Neural cell (in vitro differentiated cells): ENCODE data around the gene RYR3. TPM values are rescaled to one million over a fixed set of nuclear protein-coding genes. Genes with fewer than 3 reads are reported as not detected.

Experiments
- H2AFZ ChIP-seq: fragments of 200-600, 300-800 bp; sonication (generic), shearing (Covaris generic); 2 replicates; pipeline ENCODE4 v1.6.0; 2014; ENCODE audit warnings: low read depth, mild to moderate bottlenecking, antibody characterized with exemption, low read length, moderate library complexity
- H3F3A ChIP-seq: fragments of 200-600 bp; shearing (Covaris generic); 2 replicates; pipeline ENCODE4 v1.6.1; 2016; ENCODE audit warnings: mild to moderate bottlenecking, moderate library complexity, mixed read lengths, antibody characterized with exemption, low read length; ENCODE audit not compliant: insufficient read depth, poor library complexity, severe bottlenecking
- H3K27ac ChIP-seq: fragments of 200-600, 300-800 bp; sonication (generic), shearing (Covaris generic); 2 replicates; pipeline ENCODE4 v1.5.1; 2014; ENCODE audit warnings: mild to moderate bottlenecking, low read length, moderate library complexity
- H3K27me3 ChIP-seq: fragments of 300-800, 200-600 bp; sonication (generic), shearing (Covaris generic); 2 replicates; pipeline ENCODE4 v1.6.0; 2014; ENCODE audit warnings: mild to moderate bottlenecking, low read depth, low read length, moderate library complexity; ENCODE audit not compliant: insufficient read depth
- H3K36me3 ChIP-seq: fragments of 300-800, 200-600 bp; sonication (generic), shearing (Covaris generic); 2 replicates; pipeline ENCODE4 v1.5.1; 2014; ENCODE audit warnings: mild to moderate bottlenecking, antibody characterized with exemption, low read length, moderate library complexity; ENCODE audit not compliant: insufficient read depth
- H3K4me2 ChIP-seq: fragments of 300-800, 200-600 bp; sonication (generic), shearing (Covaris generic); 2 replicates; pipeline ENCODE4 v1.6.0; 2014; ENCODE audit warnings: mild to moderate bottlenecking, low read length
- H3K4me3 ChIP-seq: fragments of 300-800, 200-600 bp; sonication (generic), shearing (Covaris generic); 2 replicates; pipeline ENCODE4 v1.5.1; 2014; ENCODE audit warnings: mild to moderate bottlenecking, low read length, moderate library complexity
- H3K79me2 ChIP-seq: fragments of 200-600 bp; shearing (Covaris generic); replicated peaks from 2 replicates; pipeline ENCODE4 v1.6.0; 2014; ENCODE audit warnings: mild to moderate bottlenecking, low read length, moderate library complexity; ENCODE audit not compliant: insufficient read depth
- H3K9ac ChIP-seq: fragments of 300-800, 200-600 bp; sonication (generic), shearing (Covaris generic); 2 replicates; pipeline ENCODE4 v1.6.1; 2016; ENCODE audit warnings: mild to moderate bottlenecking, low read length, mixed read lengths
- H3K9me2 ChIP-seq: fragments of 200-600 bp; shearing (Covaris generic); 2 replicates; pipeline ENCODE4 v1.6.1; 2016; ENCODE audit warnings: mild to moderate bottlenecking, low read length, mixed read lengths; ENCODE audit not compliant: insufficient read depth
- H3K9me3 ChIP-seq: fragments of 200-600, 300-800 bp; sonication (generic), shearing (Covaris generic); 2 replicates; pipeline ENCODE4 v1.6.1; 2016; ENCODE audit warnings: mild to moderate bottlenecking, mixed run types, low read length, moderate library complexity, mixed read lengths
- H4K20me1 ChIP-seq: fragments of 200-600 bp; shearing (Covaris generic); 2 replicates; pipeline ENCODE4 v1.6.1; 2016; ENCODE audit warnings: mild to moderate bottlenecking, mixed run types; ENCODE audit not compliant: insufficient read depth
- EP300 ChIP-seq: fragments of 450-650 bp; conservative IDR thresholded peaks from 2 replicates; pipeline ENCODE4 v1.6.1; 2014; ENCODE audit warnings: antibody characterized with exemption, mild to moderate bottlenecking, moderate library complexity; ENCODE audit not compliant: poor library complexity, severe bottlenecking
- EZH2 ChIP-seq: fragments of 200-600, 300-800 bp; shearing (Covaris generic), sonication (generic); IDR thresholded peaks from 2 replicates; pipeline ENCODE4 v1.6.1; 2014; ENCODE audit warnings: antibody characterized with exemption, low read length, borderline replicate concordance, mild to moderate bottlenecking; ENCODE audit not compliant: insufficient read depth, poor library complexity, severe bottlenecking
- MXI1 ChIP-seq: fragments of 450-650 bp; conservative IDR thresholded peaks from 2 replicates; pipeline ENCODE4 v1.6.1; 2014; ENCODE audit warnings: antibody characterized with exemption, mild to moderate bottlenecking; ENCODE audit not compliant: poor library complexity, severe bottlenecking
- POLR2AphosphoS5 ChIP-seq: IDR thresholded peaks from 2 replicates; pipeline ENCODE4 v1.6.1; 2012
- RAD21 ChIP-seq: fragments of 450-650 bp; conservative IDR thresholded peaks from 2 replicates; pipeline ENCODE4 v1.6.1; 2014; ENCODE audit warnings: antibody characterized with exemption, mild to moderate bottlenecking, moderate library complexity
- REST ChIP-seq: IDR thresholded peaks from 2 replicates; pipeline ENCODE4 v1.6.1; 2012; ENCODE audit warnings: borderline replicate concordance
- SMC3 ChIP-seq: fragments of 450-650 bp; conservative IDR thresholded peaks from 2 replicates; pipeline ENCODE4 v1.6.1; 2014; ENCODE audit warnings: antibody characterized with exemption, mild to moderate bottlenecking, moderate library complexity; ENCODE audit not compliant: poor library complexity
- TAF1 ChIP-seq: IDR thresholded peaks from 2 replicates; pipeline ENCODE4 v1.6.1; 2012; ENCODE audit warnings: low read depth
- polyA plus RNA-seq: library from polyadenylated mRNA; depleted of rRNA; stranded (reverse); fragments of >200 nt; gene quantifications from 2 replicates; pipeline ENCODE4 v1.2.3, GENCODE V29; 2014
- TF ChIP-seq, protein P1 (sequence below): fragments of 450-650 bp; IDR thresholded peaks from 2 replicates; pipeline ENCODE4 v1.5.1; 2014; ENCODE audit warnings: antibody characterized with exemption, mild to moderate bottlenecking, moderate library complexity; ENCODE audit not compliant: poor library complexity, severe bottlenecking

The RYR3 gene
- polyA plus RNA-seq, 1 donor from 2014 or later = 12.6 TPM

DNA sequence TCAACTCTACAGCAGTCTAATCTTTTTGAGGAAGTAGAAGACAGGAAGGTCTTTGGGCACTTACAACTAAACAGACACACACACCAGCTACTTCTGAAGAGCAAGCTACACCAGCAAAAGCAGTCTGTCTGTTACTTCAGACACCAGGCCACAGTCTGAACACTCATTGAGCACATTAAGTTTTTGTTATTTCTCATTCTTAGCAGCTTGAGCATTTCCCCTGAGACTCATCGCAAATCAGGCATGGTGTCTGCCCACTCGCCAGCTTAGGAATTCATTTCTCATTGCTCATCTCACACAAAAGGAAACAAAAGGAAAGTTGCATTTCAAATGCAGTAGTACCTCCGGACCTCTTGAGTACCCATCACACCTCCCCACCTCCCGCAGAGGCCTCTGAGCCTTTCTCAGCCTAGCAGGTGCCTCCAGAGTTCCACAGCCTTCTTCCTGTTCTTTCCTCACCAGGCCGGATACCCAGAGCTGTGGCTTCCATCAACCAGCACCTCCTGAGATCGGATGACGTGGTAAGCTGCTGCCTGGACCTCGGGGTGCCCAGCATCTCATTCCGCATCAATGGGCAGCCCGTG, 302.0 kb downstream of the RYR3 start:
- H3K9ac ChIP-seq = no peak overlapping the region
- no peak for TF ChIP-seq REST
- TF ChIP-seq, protein P1, sequence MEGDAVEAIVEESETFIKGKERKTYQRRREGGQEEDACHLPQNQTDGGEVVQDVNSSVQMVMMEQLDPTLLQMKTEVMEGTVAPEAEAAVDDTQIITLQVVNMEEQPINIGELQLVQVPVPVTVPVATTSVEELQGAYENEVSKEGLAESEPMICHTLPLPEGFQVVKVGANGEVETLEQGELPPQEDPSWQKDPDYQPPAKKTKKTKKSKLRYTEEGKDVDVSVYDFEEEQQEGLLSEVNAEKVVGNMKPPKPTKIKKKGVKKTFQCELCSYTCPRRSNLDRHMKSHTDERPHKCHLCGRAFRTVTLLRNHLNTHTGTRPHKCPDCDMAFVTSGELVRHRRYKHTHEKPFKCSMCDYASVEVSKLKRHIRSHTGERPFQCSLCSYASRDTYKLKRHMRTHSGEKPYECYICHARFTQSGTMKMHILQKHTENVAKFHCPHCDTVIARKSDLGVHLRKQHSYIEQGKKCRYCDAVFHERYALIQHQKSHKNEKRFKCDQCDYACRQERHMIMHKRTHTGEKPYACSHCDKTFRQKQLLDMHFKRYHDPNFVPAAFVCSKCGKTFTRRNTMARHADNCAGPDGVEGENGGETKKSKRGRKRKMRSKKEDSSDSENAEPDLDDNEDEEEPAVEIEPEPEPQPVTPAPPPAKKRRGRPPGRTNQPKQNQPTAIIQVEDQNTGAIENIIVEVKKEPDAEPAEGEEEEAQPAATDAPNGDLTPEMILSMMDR = no peak
- TF ChIP-seq MXI1 = no peak
- TF ChIP-seq POLR2AphosphoS5 = no peak
- no peak for TF ChIP-seq EZH2
- TF ChIP-seq TAF1 = no peak
- no peak overlapping the region for H3K4me3 ChIP-seq
- H3K27me3 ChIP-seq = no peaks in the 10 kb centered on the region
- H3K4me2 ChIP-seq = no peak overlapping the region
- H2AFZ ChIP-seq = no peak overlapping the region
- no peaks in the 10 kb centered on the region for H3K79me2 ChIP-seq
- H3K27ac ChIP-seq = no peak overlapping the region
- H3K9me3 ChIP-seq = no peaks in the 10 kb centered on the region
- no peaks in the 10 kb centered on the region for H3K9me2 ChIP-seq
- H3F3A ChIP-seq = no peaks in the 10 kb centered on the region
- no peaks in the 10 kb centered on the region for H4K20me1 ChIP-seq
- no peaks in the 10 kb centered on the region for H3K36me3 ChIP-seq

GRCh38 chr15:33616475-33616874, 305.7 kb downstream of the RYR3 start:
- H3K79me2 ChIP-seq = no peaks in the 10 kb centered on the region
- H3K4me3 ChIP-seq = no peak overlapping the region
- no peaks in the 10 kb centered on the region for H4K20me1 ChIP-seq
- H3K27me3 ChIP-seq = no peaks in the 10 kb centered on the region
- H3K9me2 ChIP-seq = no peaks in the 10 kb centered on the region
- no peak for TF ChIP-seq EP300
- no peak for TF ChIP-seq POLR2AphosphoS5
- TF ChIP-seq MXI1 = no peak
- TF ChIP-seq EZH2 = no peak
- no peak for TF ChIP-seq RAD21
- TF ChIP-seq TAF1 = no peak
- TF ChIP-seq REST = no peak
- no peak for TF ChIP-seq SMC3
- TF ChIP-seq, protein P1 = no peak
- H3K9me3 ChIP-seq = no peaks in the 10 kb centered on the region
- no peak overlapping the region for H3K9ac ChIP-seq
- H3K4me2 ChIP-seq = no peak overlapping the region
- no peak overlapping the region for H2AFZ ChIP-seq
- H3K27ac ChIP-seq = no peak overlapping the region
- no peaks in the 10 kb centered on the region for H3F3A ChIP-seq
- no peaks in the 10 kb centered on the region for H3K36me3 ChIP-seq
